HG03571 (cell line): ENCODE data around the gene DNAH6.
"Not testable (repeated sequence)": the region's sequence is repeated elsewhere in the genome, so short reads cannot be mapped to it uniquely, and the experiment has no call there.

Source experiments
- ATAC-seq: cut with Tn5 transposase; IDR thresholded peaks from one replicate; pipeline ENCODE4 v1.9.1; 2021; ENCODE audit not compliant: unreplicated experiment

The DNAH6 gene

GRCh38 chr2:84862006-84862405 lies 345.7 kb downstream of the DNAH6 start:
- no peak for ATAC-seq

- no peak for ATAC-seq
These were observed 349.0 kb downstream of the DNAH6 start for GRCh38 chr2:84865181-84865783.

GRCh38 chr2:84866122-84866521 lies 349.8 kb downstream of the DNAH6 start:
- no peak for ATAC-seq

- not testable (repeated sequence) for ATAC-seq
These were observed 352.0 kb downstream of the DNAH6 start for GRCh38 chr2:84868327-84868726.
